Measurements from ENCODE around the gene ZNF2. TPM values are rescaled to one million over a fixed set of nuclear protein-coding genes. Genes with fewer than 3 reads are reported as not detected.

Gene ZNF2
- total RNA-seq, 1 donor from 2014 or later, result 7.9 TPM

- no peak for DNase-seq
Measured at GRCh38 chr2:95206096-95206495, 40.5 kb downstream of the ZNF2 start.

- peak; percentile 96 for DNase-seq
Measured at GRCh38 chr2:95207111-95207961, 41.7 kb downstream of the ZNF2 start, which contains the start of gene ZNF892. TSS of gene ZNF892 (plus strand) at chr2:95207521. CDS start at chr2:95207816, 295 bp downstream.

- DNase-seq, result no peak
Measured at GRCh38 chr2:95208106-95208505, 42.5 kb downstream of the ZNF2 start.

- no peak for DNase-seq
Measured at GRCh38 chr2:95215018-95215612, 49.5 kb downstream of the ZNF2 start.

DNA sequence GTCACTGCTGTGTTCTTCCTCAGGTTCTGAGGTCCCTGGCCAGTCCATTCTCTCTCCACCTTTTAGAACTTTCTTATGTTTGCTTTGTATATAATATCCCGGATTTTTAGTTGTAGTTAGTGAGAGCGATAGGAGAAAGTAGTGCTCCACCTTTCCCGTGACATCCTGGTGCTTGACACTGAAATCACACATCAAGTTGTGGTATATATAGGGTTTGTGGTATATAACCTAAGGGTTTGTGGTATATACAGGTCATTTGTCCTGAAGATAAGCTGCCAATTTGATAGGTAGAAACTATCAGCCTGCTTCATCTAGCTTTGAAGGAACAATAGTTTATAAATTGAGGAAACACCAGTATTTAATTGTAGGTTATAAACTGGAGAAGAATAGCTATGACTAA, 54.8 kb downstream of the ZNF2 start:
- DNase-seq, result no peak

DNA sequence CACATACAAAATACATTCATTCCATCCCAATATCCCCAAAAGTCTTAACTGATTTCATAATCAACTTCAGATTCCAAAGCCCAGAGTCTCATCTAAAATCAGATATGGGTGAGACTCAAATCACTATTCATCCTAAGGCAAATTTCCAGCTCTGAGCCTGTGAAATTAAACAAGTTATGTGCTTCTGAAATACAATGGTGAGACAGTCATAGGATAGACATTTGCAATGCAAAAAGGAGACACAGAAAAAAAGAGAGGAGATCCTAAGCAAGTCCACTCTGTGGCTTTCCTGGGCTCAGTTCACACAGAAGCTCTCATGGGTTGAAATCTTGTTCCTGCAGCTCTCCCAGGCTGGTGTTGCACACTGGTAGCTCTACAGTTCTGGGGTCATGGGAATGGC, 60.0 kb downstream of the ZNF2 start:
- no peak for DNase-seq

DNA sequence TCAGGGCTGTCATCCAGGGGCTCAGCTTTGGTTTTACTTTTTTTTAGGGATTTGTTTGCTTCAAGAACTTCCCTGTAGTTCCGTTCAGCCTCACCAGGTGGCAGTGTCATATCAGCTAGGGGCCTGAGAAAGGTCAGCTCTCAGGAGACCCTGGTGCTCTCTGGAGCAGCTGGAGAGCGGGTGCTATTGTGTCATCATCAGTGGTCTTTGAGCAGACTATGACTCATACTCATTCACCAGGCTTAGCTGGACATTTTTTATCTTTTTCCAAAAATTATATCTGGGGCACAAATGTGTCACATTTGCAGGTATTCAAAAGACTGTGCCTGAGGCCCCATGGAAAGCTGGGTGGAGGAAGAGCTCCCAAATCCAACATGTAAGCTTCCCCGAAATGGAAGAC, 66.1 kb downstream of the ZNF2 start:
- peak; percentile 75 for DNase-seq

GRCh38 chr2:95232232-95232631, 66.6 kb downstream of the ZNF2 start:
- DNase-seq, result no peak

Other genes with a start within 250 kb of the ZNF2 start
- gene MAL, start 140.1 kb upstream of the ZNF2 start, total RNA-seq, result 16.9 TPM
- gene MRPS5, start 44.0 kb upstream of the ZNF2 start, total RNA-seq, result 55.6 TPM
- gene ZNF514, start 6.0 kb upstream of the ZNF2 start, total RNA-seq, result 31.4 TPM
- gene ZNF892, start 41.7 kb downstream of the ZNF2 start, total RNA-seq, result 11.7 TPM
- gene PROM2, start 108.6 kb downstream of the ZNF2 start, total RNA-seq, result 12.6 TPM
- 8.8 TPM for gene KCNIP3, start 131.5 kb downstream of the ZNF2 start, total RNA-seq
- 20.8 TPM for gene FAHD2A, start 236.9 kb downstream of the ZNF2 start, total RNA-seq